ENCODE measurements around the gene CD34.
A peak's percentile ranks its signal among the peaks of the same experiment; 100 is the strongest.

CD34 gene

DNA sequence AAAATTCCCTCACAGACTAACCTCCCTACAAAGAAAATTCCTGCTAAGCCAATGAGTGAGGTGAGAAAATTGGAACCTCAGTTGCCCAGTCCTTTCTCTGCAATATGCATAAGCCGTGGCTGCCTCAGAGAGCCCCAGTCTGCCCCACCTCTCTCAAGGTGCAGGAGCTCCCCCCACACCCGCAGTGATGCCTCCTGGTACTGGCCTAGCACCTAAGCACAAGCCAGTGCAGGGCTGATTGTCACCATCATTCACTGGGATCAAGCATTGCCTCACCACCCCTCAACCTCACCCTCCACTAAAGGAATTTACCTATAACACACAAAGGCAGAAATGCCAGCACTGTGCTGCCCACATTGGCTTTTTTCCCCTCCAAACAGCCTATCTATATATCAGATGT lies 56.9 kb downstream of the CD34 start:
- ATAC-seq (replicated peaks) (no peak), DNase-seq (no peak)
- peaks cover 39 to 56% of the 10 kb centered on the region in 2 donors for H3K36me3 Mint-ChIP-seq
- no peaks in the 10 kb centered on the region for H3K9me3 Mint-ChIP-seq
- H3K27ac Mint-ChIP-seq = no peak overlapping the region
- H3K4me3 Mint-ChIP-seq = no peak overlapping the region
- H3K4me1 Mint-ChIP-seq = peaks cover 49 to 77% of the 10 kb centered on the region in 2 donors
- H3K27me3 Mint-ChIP-seq = no peaks in the 10 kb centered on the region

DNA sequence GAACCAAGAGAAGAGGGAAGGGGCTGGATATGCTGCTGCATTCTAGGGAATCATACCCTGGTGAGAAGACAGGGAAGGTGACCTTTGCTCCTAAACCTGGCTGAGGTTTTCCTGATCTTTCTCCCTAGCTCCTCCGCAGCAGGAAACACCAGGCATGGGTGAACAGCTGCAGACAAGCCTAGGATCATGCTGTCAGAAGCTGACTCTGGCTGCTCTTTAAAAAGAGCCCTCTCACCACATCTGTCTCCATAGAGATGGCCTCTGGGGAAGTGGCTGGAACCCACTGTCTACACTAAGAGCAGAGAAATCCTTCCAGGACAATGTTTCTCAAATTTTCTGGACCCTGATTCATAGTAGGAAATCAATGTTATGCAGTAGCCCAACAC lies 57.6 kb downstream of the CD34 start:
- no peaks in the 10 kb centered on the region for H3K9me3 Mint-ChIP-seq
- no peaks in the 10 kb centered on the region for H3K27me3 Mint-ChIP-seq
- no peak for DNase-seq
- H3K4me1 Mint-ChIP-seq = peaks cover 54 to 84% of the 10 kb centered on the region in 2 donors
- no peak overlapping the region for H3K4me3 Mint-ChIP-seq
- H3K27ac Mint-ChIP-seq = no peak overlapping the region
- peaks cover 41 to 59% of the 10 kb centered on the region in 2 donors for H3K36me3 Mint-ChIP-seq
- peak in 1 of 2 donors; percentile 39 for ATAC-seq (replicated peaks)

DNA sequence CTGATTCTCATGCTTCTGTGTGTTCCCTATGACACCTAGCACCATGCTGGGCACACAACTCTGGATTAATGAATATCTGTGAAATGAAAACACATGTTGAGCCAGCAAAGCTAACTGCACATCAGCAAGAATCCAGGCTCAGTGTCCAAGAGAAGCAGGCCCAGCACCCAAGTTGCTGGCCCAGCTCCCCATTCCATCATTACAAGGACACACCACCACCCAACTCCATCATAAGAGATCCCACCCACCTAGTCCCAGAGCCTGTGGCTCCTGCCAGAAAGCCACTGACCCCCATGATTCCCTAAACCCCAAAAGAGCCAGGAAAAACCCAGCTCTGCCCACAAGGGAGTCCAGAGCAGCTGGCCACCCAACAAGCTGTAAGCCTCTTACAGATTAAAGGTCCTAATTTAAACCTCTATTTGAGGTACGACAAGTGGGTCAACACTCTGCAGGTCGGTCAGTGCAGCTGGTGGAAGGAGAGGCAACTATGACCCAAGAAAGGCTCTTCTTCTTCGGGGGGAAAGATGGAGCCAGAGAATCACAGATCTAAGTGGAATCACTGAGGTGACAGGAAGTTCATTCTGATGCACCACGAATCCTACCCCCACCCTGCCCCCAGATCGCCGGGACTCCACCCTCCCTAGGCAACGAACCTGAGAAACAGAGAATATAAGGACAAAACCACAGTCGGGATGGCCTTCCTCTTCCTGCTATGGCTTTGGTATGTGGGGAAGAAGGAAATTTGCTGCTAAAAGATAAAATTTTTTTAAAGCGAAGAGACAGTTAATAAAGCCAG lies 58.2 kb downstream of the CD34 start:
- peak overlapping the region; percentile 51 for H3K27ac Mint-ChIP-seq
- no peak overlapping the region for H3K4me3 Mint-ChIP-seq
- H3K27me3 Mint-ChIP-seq = no peaks in the 10 kb centered on the region
- no peaks in the 10 kb centered on the region for H3K9me3 Mint-ChIP-seq
- H3K36me3 Mint-ChIP-seq = peaks cover 47 to 64% of the 10 kb centered on the region in 2 donors
- H3K4me1 Mint-ChIP-seq = peaks cover 60 to 89% of the 10 kb centered on the region in 2 donors
- ATAC-seq (replicated peaks) (no peak), DNase-seq (no peak)

DNA sequence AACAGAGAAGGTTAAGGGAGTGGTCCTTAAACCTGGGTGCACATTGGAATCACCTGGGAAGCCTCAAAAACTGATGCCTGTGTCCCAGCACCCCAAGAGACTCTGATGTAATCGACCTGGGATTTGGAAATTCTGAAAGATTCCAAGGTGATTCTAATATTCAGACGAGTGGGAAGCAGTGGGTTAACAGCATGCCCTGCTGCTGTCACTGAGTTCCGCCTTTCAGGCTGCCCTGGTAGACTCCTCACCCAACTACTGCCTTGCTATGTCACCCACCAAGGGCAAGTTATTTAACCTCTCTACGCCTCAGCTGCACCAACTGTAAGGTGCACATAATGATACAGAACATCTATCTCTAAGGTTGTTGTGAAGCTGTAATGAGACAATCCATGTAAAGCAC lies 59.2 kb downstream of the CD34 start:
- no peak overlapping the region for H3K4me3 Mint-ChIP-seq

DNA sequence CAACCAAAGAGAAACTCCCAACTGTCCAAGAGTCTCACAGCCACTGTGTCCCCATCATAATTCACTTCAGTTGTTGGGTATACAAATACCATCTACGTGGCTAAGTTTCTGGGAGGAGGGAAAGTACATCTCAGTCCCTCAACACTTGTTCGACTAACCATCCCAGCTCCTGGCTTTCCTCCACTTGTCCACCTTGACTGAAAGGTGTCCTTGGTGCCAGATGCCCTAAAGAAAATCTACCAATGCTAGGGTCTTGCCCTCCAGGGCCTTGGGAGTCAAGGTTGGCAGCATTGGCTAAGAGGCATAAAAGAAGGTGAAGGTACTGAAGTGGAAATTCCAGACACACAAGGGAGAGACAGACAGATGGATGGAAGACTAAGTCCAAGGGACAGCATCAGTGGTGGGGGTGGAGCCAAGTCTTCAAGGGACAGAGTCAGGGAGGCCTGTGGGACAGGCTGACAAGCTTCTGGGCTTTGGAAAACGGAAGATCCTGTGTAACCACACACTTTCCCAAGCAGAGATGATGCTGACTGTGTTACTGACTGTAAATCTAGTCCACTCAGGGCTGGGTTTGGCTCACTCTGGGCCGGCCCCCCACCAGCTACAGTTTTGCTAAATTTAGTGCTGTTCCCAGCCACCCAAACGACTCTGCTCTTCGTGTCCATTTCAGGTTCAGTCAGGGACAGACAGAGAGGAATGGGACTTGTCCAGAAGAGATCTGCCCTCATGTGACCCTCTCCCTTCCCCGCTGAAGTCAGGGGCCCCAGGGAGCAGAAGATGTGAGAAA lies 60.1 kb downstream of the CD34 start:
- Mint-ChIP-seq H3K4me3 (no peak overlapping the region), H3K4me1 (peaks cover 51 to 79% of the 10 kb centered on the region in 2 donors), H3K27ac (no peak overlapping the region), H3K9me3 (no peaks in the 10 kb centered on the region), H3K36me3 (peaks cover 38 to 52% of the 10 kb centered on the region in 2 donors), H3K27me3 (no peaks in the 10 kb centered on the region)
- ATAC-seq (replicated peaks) (no peak), DNase-seq (no peak)

More for the DNA sequence above, 59.2 kb downstream of the CD34 start:
- H3K9me3 Mint-ChIP-seq = no peaks in the 10 kb centered on the region
- H3K4me1 Mint-ChIP-seq = peaks cover 57 to 87% of the 10 kb centered on the region in 2 donors
- DNase-seq (no peak), ATAC-seq (replicated peaks) (no peak)
- peaks cover 44 to 57% of the 10 kb centered on the region in 2 donors for H3K36me3 Mint-ChIP-seq
- no peak overlapping the region for H3K27ac Mint-ChIP-seq
- no peaks in the 10 kb centered on the region for H3K27me3 Mint-ChIP-seq

DNA sequence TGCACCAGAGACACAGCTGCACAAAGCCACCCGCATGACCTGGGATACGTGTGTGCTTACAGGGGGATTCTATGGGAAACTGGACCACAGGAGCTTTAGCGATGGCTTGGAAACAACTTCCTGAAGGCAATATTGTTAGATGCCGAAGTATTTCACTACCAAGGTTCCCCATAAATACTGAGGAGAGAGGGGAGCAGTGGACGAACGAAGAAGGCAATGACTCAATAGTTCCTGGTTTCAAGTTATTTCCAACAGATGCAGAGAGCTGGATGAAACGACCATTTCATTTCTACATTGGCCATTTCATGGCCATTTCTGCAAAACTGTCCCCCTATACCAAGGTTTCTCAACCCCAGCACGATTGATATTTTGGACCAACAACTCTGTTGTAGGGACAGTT lies 61.3 kb downstream of the CD34 start:
- H3K4me1 Mint-ChIP-seq = peaks cover 55 to 79% of the 10 kb centered on the region in 2 donors
- no peak for ATAC-seq (replicated peaks)

DNA sequence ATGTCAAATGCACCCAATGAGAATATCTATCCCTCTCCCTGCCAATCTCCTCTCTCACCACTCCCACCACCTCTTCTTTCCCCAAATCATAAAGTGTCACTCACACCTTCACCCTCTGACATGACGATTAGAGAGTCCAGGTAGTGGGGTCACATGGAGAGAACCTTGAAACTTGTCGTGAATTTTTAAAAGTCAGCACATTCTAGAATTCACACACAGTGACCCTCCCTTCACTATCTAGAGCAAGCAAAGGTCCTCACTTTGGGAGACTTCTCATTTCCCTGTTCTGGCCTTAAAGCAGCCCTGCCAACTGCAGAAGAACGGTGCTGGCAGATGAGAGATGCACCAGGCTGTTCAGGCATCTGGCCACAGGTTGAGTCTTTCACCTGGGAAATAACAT lies 61.9 kb downstream of the CD34 start:
- no peak overlapping the region for H3K27ac Mint-ChIP-seq
- peaks cover 43 to 56% of the 10 kb centered on the region in 2 donors for H3K36me3 Mint-ChIP-seq
- H3K4me1 Mint-ChIP-seq = peaks cover 54 to 81% of the 10 kb centered on the region in 2 donors

More for the DNA sequence above, 61.3 kb downstream of the CD34 start:
- H3K36me3 Mint-ChIP-seq = peaks cover 43 to 53% of the 10 kb centered on the region in 2 donors
- H3K9me3 Mint-ChIP-seq = no peaks in the 10 kb centered on the region
- H3K27me3 Mint-ChIP-seq = no peaks in the 10 kb centered on the region
- H3K27ac Mint-ChIP-seq = no peak overlapping the region
- no peak overlapping the region for H3K4me3 Mint-ChIP-seq
- DNase-seq = no peak

DNA sequence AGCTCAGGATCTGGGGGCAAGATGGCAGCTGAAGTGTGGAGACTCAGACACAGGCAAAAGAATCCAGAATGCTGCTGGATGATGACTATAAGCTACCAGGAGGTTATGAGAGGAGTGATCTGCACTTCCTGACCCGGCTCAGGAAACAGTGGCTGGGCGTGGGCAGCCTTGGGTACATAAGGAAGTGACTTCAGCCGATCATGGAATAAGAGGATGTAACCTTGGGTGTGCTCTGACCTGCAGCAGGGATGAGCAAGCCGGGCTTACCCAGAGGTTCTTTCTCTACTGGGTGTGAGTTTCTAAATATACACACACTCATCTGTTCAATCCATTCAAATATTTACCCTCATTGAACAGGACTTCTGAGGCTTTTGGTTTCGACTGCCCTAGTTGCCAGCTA lies 62.7 kb downstream of the CD34 start:
- Mint-ChIP-seq H3K27ac (peak overlapping the region; percentile 73), H3K9me3 (no peaks in the 10 kb centered on the region), H3K36me3 (peaks cover 43 to 64% of the 10 kb centered on the region in 2 donors), H3K4me1 (peaks cover 54 to 79% of the 10 kb centered on the region in 2 donors), H3K27me3 (no peaks in the 10 kb centered on the region), H3K4me3 (peak overlapping the region in 1 of 2 donors; percentile 49)
- ATAC-seq (replicated peaks) (peak; percentile 77 to 89), DNase-seq (no peak)

More for the DNA sequence above, 61.9 kb downstream of the CD34 start:
- DNase-seq (no peak), ATAC-seq (replicated peaks) (peak; percentile 40 to 42)
- H3K9me3 Mint-ChIP-seq = no peaks in the 10 kb centered on the region
- H3K4me3 Mint-ChIP-seq = no peak overlapping the region
- H3K27me3 Mint-ChIP-seq = no peaks in the 10 kb centered on the region

DNA sequence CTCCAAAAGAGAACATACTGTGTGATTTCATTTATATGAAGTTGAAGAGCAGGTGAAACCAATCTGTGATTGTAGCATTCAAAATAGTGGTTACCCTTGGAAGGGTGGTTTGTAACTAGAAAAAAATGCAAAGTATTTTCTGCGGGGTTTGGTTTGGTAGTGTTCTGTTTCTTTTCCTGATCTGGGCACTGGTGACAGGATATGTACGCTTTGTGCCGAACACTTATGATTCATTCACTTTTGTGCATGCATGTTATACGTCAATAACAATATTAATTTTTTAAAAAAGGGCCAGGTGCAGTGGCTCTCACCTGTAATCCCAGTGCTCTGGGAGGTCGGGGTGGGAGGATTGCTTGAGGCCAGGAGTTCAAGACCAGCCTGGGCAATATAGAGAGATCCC lies 63.8 kb downstream of the CD34 start:
- Mint-ChIP-seq H3K4me3 (no peak overlapping the region), H3K27ac (no peak overlapping the region), H3K36me3 (peaks cover 32 to 54% of the 10 kb centered on the region in 2 donors), H3K9me3 (no peaks in the 10 kb centered on the region), H3K4me1 (peaks cover 44 to 76% of the 10 kb centered on the region in 2 donors), H3K27me3 (no peaks in the 10 kb centered on the region)
- no peak for DNase-seq
- no peak for ATAC-seq (replicated peaks)

DNA sequence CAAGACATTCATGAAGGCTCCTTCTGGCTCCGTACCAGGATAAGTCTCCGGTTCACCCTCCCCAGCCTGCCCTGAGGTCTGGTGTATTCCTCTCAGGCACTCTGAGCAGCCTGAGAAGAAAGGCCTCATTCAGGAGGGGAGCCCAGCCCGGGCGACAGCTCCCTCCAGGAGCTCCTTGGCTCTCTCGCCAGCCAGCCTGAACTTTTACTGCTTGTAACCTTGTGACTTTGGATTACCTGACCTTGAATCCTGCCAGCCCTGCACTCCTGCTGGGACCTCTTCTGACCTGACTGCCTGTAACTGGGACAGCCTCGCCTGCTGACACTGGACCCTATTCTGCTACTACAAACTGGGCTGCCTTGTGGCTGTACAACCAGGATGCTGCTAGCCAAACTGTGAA lies 65.8 kb downstream of the CD34 start:
- no peaks in the 10 kb centered on the region for H3K27me3 Mint-ChIP-seq
- H3K4me3 Mint-ChIP-seq = no peak overlapping the region
- H3K36me3 Mint-ChIP-seq = peaks cover 20 to 40% of the 10 kb centered on the region in 2 donors
- DNase-seq (no peak), ATAC-seq (replicated peaks) (no peak)
- H3K4me1 Mint-ChIP-seq = peaks cover 29 to 70% of the 10 kb centered on the region in 2 donors
- no peak overlapping the region for H3K27ac Mint-ChIP-seq
- no peaks in the 10 kb centered on the region for H3K9me3 Mint-ChIP-seq

DNA sequence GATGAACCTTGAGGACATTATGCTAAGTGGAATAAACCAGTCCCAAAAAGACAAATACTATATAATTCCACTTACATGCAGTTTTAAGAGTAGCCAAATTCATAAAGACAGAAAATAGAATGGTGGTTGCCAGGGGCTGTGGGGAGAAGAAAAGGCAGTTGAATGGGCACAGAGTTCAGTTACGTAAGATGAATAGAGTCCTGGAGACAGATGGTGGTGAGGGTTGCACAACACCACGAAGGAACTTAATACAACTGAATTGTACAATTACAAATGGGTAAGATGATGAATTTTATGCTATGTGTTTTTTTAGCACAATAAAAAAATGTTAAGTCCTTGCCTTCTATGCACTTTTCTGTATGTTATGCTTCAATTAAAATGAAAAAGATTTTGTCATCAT lies 66.6 kb downstream of the CD34 start:
- H3K27me3 Mint-ChIP-seq = no peaks in the 10 kb centered on the region
- no peaks in the 10 kb centered on the region for H3K9me3 Mint-ChIP-seq
- H3K4me1 Mint-ChIP-seq = peaks cover 30 to 70% of the 10 kb centered on the region in 2 donors
- ATAC-seq (replicated peaks) (no peak), DNase-seq (no peak)
- H3K27ac Mint-ChIP-seq = no peak overlapping the region
- H3K4me3 Mint-ChIP-seq = no peak overlapping the region
- peaks cover 19 to 41% of the 10 kb centered on the region in 2 donors for H3K36me3 Mint-ChIP-seq

DNA sequence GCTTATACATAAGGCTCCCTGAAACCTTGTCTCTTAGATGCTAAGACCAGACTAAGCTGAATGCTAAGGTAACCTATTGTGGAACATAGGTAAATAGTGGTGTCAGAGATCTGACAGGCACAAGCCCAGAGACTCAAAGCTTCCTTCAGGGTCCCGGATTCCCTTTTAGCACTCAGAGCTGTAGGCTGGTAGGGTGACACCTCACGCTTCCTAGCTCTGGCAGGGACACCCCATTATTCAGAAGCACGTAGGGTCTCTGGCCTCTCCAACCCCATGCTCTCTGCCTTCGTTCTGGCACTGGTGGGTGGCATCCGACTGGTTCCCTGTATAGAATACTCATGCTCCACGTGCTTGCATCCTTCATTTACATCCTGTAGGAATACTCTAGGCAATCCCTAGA lies 68.4 kb downstream of the CD34 start:
- Mint-ChIP-seq H3K27me3 (no peaks in the 10 kb centered on the region), H3K36me3 (peaks cover 19 to 44% of the 10 kb centered on the region in 2 donors), H3K4me3 (no peak overlapping the region), H3K27ac (no peak overlapping the region), H3K4me1 (peaks cover 29 to 68% of the 10 kb centered on the region in 2 donors), H3K9me3 (peaks cover 3 to 4% of the 10 kb centered on the region in 2 donors)
- ATAC-seq (replicated peaks) (no peak), DNase-seq (no peak)

DNA sequence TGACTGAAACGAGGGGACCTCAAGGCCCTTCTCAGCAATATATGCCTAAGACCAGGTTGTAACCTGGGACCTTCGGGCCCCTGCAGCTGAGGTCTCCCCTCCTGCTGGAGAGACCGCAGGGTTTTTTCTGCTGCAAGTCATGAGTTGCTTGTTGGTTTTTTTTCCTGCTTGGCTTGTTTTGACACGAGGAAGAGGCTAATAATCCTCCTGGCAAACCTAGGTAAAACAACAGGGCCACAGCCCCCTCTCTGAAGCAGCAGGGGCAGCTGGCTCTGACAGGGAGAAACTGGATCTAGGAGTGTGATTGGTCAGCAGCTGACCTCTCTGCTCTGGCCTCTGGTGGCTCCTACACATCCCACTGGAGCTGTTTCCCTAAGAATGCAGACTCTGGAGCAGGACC lies 69.0 kb downstream of the CD34 start:
- Mint-ChIP-seq H3K9me3 (peaks cover 3 to 4% of the 10 kb centered on the region in 2 donors), H3K4me1 (peaks cover 31 to 71% of the 10 kb centered on the region in 2 donors), H3K4me3 (no peak overlapping the region), H3K36me3 (peaks cover 21 to 46% of the 10 kb centered on the region in 2 donors), H3K27me3 (no peaks in the 10 kb centered on the region), H3K27ac (no peak overlapping the region)
- ATAC-seq (replicated peaks) = no peak
- no peak for DNase-seq

DNA sequence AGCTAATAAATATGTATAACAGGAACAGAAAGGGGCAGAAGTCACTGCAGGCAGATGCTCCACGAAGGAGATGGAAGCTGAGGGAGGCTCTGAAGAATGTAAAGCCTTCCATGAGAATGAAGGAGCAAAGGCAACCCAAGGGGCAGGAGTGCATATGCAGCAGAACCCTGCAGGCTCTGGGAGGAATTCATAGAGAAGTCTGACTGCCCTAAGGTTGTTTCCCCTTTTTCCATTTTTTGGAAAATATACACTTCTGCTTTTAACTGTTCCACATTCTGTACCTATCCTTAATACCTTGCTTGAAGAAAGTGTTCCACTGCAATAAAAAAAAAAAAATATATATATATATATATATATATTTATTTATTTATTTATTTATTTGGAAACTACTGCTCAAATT lies 69.6 kb downstream of the CD34 start:
- no peak for DNase-seq
- H3K4me3 Mint-ChIP-seq = no peak overlapping the region
- H3K27me3 Mint-ChIP-seq = no peaks in the 10 kb centered on the region
- H3K27ac Mint-ChIP-seq = no peak overlapping the region
- peaks cover 3 to 4% of the 10 kb centered on the region in 2 donors for H3K9me3 Mint-ChIP-seq
- peaks cover 32 to 77% of the 10 kb centered on the region in 2 donors for H3K4me1 Mint-ChIP-seq
- H3K36me3 Mint-ChIP-seq = peaks cover 22 to 49% of the 10 kb centered on the region in 2 donors
- ATAC-seq (replicated peaks) = no peak
